GOT3 (cell line): ENCODE measurements around the gene OR52B6.
"Not testable (repeated sequence)": the region's sequence is repeated elsewhere in the genome, so short reads cannot be mapped to it uniquely, and the experiment has no call there.

ENCODE experiments used
- DNase-seq: peaks from one replicate; lab custom pipeline; 2025; ENCODE audit warnings: mixed read lengths; lab: John Stamatoyannopoulos, UW

OR52B6 gene

GRCh38 chr11:5596607-5597201, 16.0 kb downstream of the OR52B6 start, which contains the start of gene TRIM6:
TSS of gene TRIM6 (plus strand) at chr11:5596637. CDS start at chr11:5596898, 261 bp downstream.
- DNase-seq = no peak

- no peak for DNase-seq
Measured at GRCh38 chr11:5597953-5598352, 17.3 kb downstream of the OR52B6 start.

GRCh38 chr11:5600374-5600851, 19.7 kb downstream of the OR52B6 start:
- DNase-seq = no peak

- not testable (repeated sequence) for DNase-seq
Measured at GRCh38 chr11:5602791-5603190, 22.1 kb downstream of the OR52B6 start.

- DNase-seq = no peak
Measured at GRCh38 chr11:5603326-5603725, 22.6 kb downstream of the OR52B6 start.

- DNase-seq = no peak
Measured at GRCh38 chr11:5604896-5605295, 24.2 kb downstream of the OR52B6 start.

- DNase-seq = no peak
Measured at GRCh38 chr11:5605849-5606248, 25.2 kb downstream of the OR52B6 start.

- DNase-seq = no peak
Measured at GRCh38 chr11:5608808-5609207, 28.1 kb downstream of the OR52B6 start.

GRCh38 chr11:5610446-5610845, 29.8 kb downstream of the OR52B6 start:
- no peak for DNase-seq

GRCh38 chr11:5611627-5612026, 30.9 kb downstream of the OR52B6 start:
- DNase-seq = no peak

GRCh38 chr11:5618807-5619206, 38.1 kb downstream of the OR52B6 start:
- DNase-seq = no peak

GRCh38 chr11:5620651-5621521, 40.2 kb downstream of the OR52B6 start:
- DNase-seq = no peak

GRCh38 chr11:5621580-5621979, 40.9 kb downstream of the OR52B6 start:
- DNase-seq = no peak

GRCh38 chr11:5622802-5623201, 42.1 kb downstream of the OR52B6 start:
- no peak for DNase-seq

GRCh38 chr11:5624489-5625279, 44.0 kb downstream of the OR52B6 start, which contains the start of gene TRIM34:
TSS of gene TRIM34 (plus strand) at chr11:5625001. CDS start at chr11:5632332, 7,331 bp downstream.
- no peak for DNase-seq

GRCh38 chr11:5625281-5625680, 44.6 kb downstream of the OR52B6 start:
- DNase-seq = no peak

GRCh38 chr11:5626196-5626595, 45.5 kb downstream of the OR52B6 start:
- DNase-seq = no peak

- no peak for DNase-seq
Measured at GRCh38 chr11:5631417-5631816, 50.7 kb downstream of the OR52B6 start.
